ENCODE data around the gene CHAF1A.

GRCh38 chr19:4473011-4473762 is 70.7 kb downstream of the CHAF1A start:
- TF ChIP-seq CTCF (IDR thresholded peaks at IDR 0.05; ENCODE audit: poor library complexity, severe bottlenecking) (no peak), EZH2 (IDR thresholded peaks at IDR 0.05; ENCODE audit: borderline replicate concordance, insufficient read depth, low read length, poor library complexity, severe bottlenecking) (no peak), EP300 (conservative IDR thresholded peaks at IDR 0.05; ENCODE audit: poor library complexity, severe bottlenecking) (no peak), POLR2AphosphoS5 (IDR thresholded peaks at IDR 0.05) (no peak), SMC3 (conservative IDR thresholded peaks at IDR 0.05; ENCODE audit: poor library complexity) (no peak), MXI1 (conservative IDR thresholded peaks at IDR 0.05; ENCODE audit: poor library complexity, severe bottlenecking) (no peak), REST (IDR thresholded peaks at IDR 0.05; ENCODE audit: borderline replicate concordance) (no peak), TAF1 (IDR thresholded peaks at IDR 0.05; ENCODE audit: low read depth) (no peak)
